GM23338 (cell line): ENCODE measurements around the gene ASIC3. TPM values are rescaled to one million over a fixed set of nuclear protein-coding genes. Genes with fewer than 3 reads are reported as not detected.

Experiments used
- ATAC-seq: fragments of 200-7000 bp; cut with Tn5 transposase; 3 replicates; pipeline ENCODE4 v1.9.1; 2020
- DNase-seq: peaks from one replicate; pipeline ENCODE4 v3.0.0-alpha.2; 2015; ENCODE audit warnings: low spot score
- H2AFZ ChIP-seq: fragments of 200-600 bp; sonication (generic); 2 replicates; pipeline ENCODE4 v1.8.0; 2016; ENCODE audit warnings: antibody characterized with exemption, mild to moderate bottlenecking, moderate library complexity
- H3F3A ChIP-seq: fragments of 200-600 bp; sonication (generic); replicated peaks from 2 replicates; pipeline ENCODE4 v1.8.0; 2017; ENCODE audit warnings: antibody characterized with exemption, mixed run types, low read depth
- H3K27ac ChIP-seq: fragments of 200-600 bp; sonication (generic); 2 replicates; pipeline ENCODE4 v1.6.1; 2016; ENCODE audit warnings: low read depth
- H3K27me3 ChIP-seq: fragments of 200-600 bp; sonication (generic); 2 replicates; pipeline ENCODE4 v1.8.0; 2016; ENCODE audit warnings: mild to moderate bottlenecking, mixed run types, moderate library complexity; ENCODE audit not compliant: insufficient read depth
- H3K36me3 ChIP-seq: fragments of 200-600 bp; sonication (generic); 2 replicates; pipeline ENCODE4 v1.8.0; 2016; ENCODE audit warnings: mild to moderate bottlenecking; ENCODE audit not compliant: insufficient read depth
- H3K4me1 ChIP-seq: fragments of 200-600 bp; sonication (generic); 2 replicates; pipeline ENCODE4 v1.8.0; 2016; ENCODE audit warnings: mild to moderate bottlenecking, moderate library complexity; ENCODE audit not compliant: insufficient read depth
- H3K4me2 ChIP-seq: fragments of 200-600 bp; sonication (generic); 2 replicates; pipeline ENCODE4 v1.7.1; 2017; ENCODE audit warnings: mixed run types
- H3K4me3 ChIP-seq: fragments of 200-600 bp; sonication (generic); 2 replicates; pipeline ENCODE4 v1.6.1; 2016; ENCODE audit warnings: mixed run types
- H3K79me2 ChIP-seq: fragments of 200-600 bp; sonication (generic); replicated peaks from 2 replicates; pipeline ENCODE4 v1.8.0; 2017; ENCODE audit warnings: mild to moderate bottlenecking; ENCODE audit not compliant: insufficient read depth
- H3K9me2 ChIP-seq: fragments of 200-600 bp; sonication (generic); 2 replicates; pipeline ENCODE4 v1.8.0; 2017; ENCODE audit not compliant: insufficient read depth
- H4K20me1 ChIP-seq: fragments of 200-600 bp; sonication (generic); replicated peaks from 2 replicates; pipeline ENCODE4 v1.8.0; 2017; ENCODE audit warnings: mild to moderate bottlenecking; ENCODE audit not compliant: insufficient read depth
- H3K27ac Mint-ChIP-seq: 2 replicates; pipeline ENCODE4 v1.8.0; 2020; ENCODE audit warnings: inconsistent platforms, mild to moderate bottlenecking, moderate library complexity, mixed read lengths
- H3K27me3 Mint-ChIP-seq: 3 replicates; pipeline ENCODE4 v1.8.0; 2022; ENCODE audit warnings: low read depth, mild to moderate bottlenecking, moderate library complexity, mixed read lengths, inconsistent platforms; ENCODE audit not compliant: insufficient read depth, poor library complexity
- H3K36me3 Mint-ChIP-seq: 3 replicates; pipeline ENCODE4 v1.8.0; 2021; ENCODE audit warnings: low read depth, mild to moderate bottlenecking, inconsistent platforms, moderate library complexity, mixed read lengths
- H3K4me1 Mint-ChIP-seq: 3 replicates; pipeline ENCODE4 v1.8.0; 2020; ENCODE audit warnings: mild to moderate bottlenecking, inconsistent platforms, mixed read lengths
- H3K4me3 Mint-ChIP-seq: 3 replicates; pipeline ENCODE4 v1.8.0; 2021; ENCODE audit warnings: moderate library complexity, mild to moderate bottlenecking, inconsistent platforms, mixed read lengths
- H3K9me3 Mint-ChIP-seq: 3 replicates; pipeline ENCODE4 v1.8.0; 2020; ENCODE audit warnings: moderate library complexity, mild to moderate bottlenecking, inconsistent platforms, mixed read lengths
- CREB1 ChIP-seq: fragments of 250-450 bp; sonication (Bioruptor Pico); IDR thresholded peaks from 2 replicates; pipeline ENCODE4 v1.5.0; 2020; ENCODE audit warnings: low read depth, mild to moderate bottlenecking, moderate library complexity
- CTCF ChIP-seq, 2 experiments: fragments of 200-600 bp in 1 of 2; sonication (generic) in 1 of 2; conservative IDR thresholded peaks; 2 replicates each; pipeline versions ENCODE4 v1.5.1 to v1.6.1; 2016 to 2017; ENCODE audit warnings: antibody characterized with exemption in 2 of 2, low read depth in 2 of 2, mild to moderate bottlenecking in 2 of 2, moderate library complexity in 1 of 2
- EZH2 ChIP-seq: fragments of 200-600 bp; sonication (generic); IDR thresholded peaks from one replicate; pipeline ENCODE4 v1.8.0; 2017; ENCODE audit warnings: antibody characterized with exemption, mild to moderate bottlenecking, low read depth; ENCODE audit not compliant: unreplicated experiment
- JUNB ChIP-seq: IDR thresholded peaks from one replicate; pipeline ENCODE4 v1.6.1; 2016; ENCODE audit warnings: antibody characterized with exemption; ENCODE audit not compliant: unreplicated experiment
- NANOG ChIP-seq: IDR thresholded peaks from 2 replicates; pipeline ENCODE4 v1.6.1; 2016; ENCODE audit warnings: antibody characterized with exemption, borderline replicate concordance
- POLR2AphosphoS5 ChIP-seq: IDR thresholded peaks from 2 replicates; pipeline ENCODE4 v1.6.1; 2016; ENCODE audit warnings: antibody characterized with exemption, low read depth
- STAT1 ChIP-seq: IDR thresholded peaks from one replicate; pipeline ENCODE4 v1.6.1; 2016; ENCODE audit warnings: antibody characterized with exemption; ENCODE audit not compliant: unreplicated experiment
- ZNF114 ChIP-seq: fragments of 250-450 bp; sonication (Bioruptor Pico); IDR thresholded peaks from 2 replicates; pipeline ENCODE4 v1.5.0; 2020; ENCODE audit warnings: mild to moderate bottlenecking, moderate library complexity
- polyA plus RNA-seq: library from polyadenylated mRNA; unstranded; fragments of >200 nt; fragmentation: Nextera tagmentation; extraction: Ambion mirVana; gene quantifications from 2 replicates; pipeline ENCODE4 v1.2.1, GENCODE V29; 2016
- total RNA-seq: library from RNA; depleted of rRNA; stranded (reverse); fragments of >200 nt; shearing (Covaris generic); gene quantifications from 2 replicates; pipeline ENCODE4 v1.2.3, GENCODE V29; 2014
- TF ChIP-seq, protein P1 (sequence below): IDR thresholded peaks from 2 replicates; pipeline ENCODE4 v1.6.1; 2016; ENCODE audit warnings: antibody characterized with exemption
- TF ChIP-seq, protein P2 (sequence below): IDR thresholded peaks from one replicate; pipeline ENCODE4 v1.6.1; 2018; ENCODE audit warnings: antibody characterized with exemption; ENCODE audit not compliant: unreplicated experiment
- TF ChIP-seq, protein P3 (sequence below): fragments of 250-450 bp; sonication (Bioruptor Pico); IDR thresholded peaks from 2 replicates; pipeline ENCODE4 v1.5.0; 2020; ENCODE audit warnings: mild to moderate bottlenecking, moderate library complexity

The ASIC3 gene
- total and polyA plus RNA-seq, 2 experiments from 2014 or later: 0.87 to 0.90 TPM

GRCh38 chr7:151081170-151082101 lies 33.1 kb downstream of the ASIC3 start:
- Mint-ChIP-seq H3K4me1 (peaks cover 37% of the 10 kb centered on the region), H3K9me3 (peaks cover 2% of the 10 kb centered on the region; the same call in 1 of the 3 replicates), H3K36me3 (peaks cover 5% of the 10 kb centered on the region; the same call in 2 of the 3 replicates), H3K27me3 (peaks cover 27% of the 10 kb centered on the region), H3K4me3 (peak overlapping the region; percentile 89), H3K27ac (no peak overlapping the region)
- peaks cover 33% of the 10 kb centered on the region for H3K4me1 ChIP-seq
- ATAC-seq (peak; percentile 10), DNase-seq (no peak)
- TF ChIP-seq NANOG: no peak
- no peak for TF ChIP-seq JUNB
- TF ChIP-seq ZNF114 (CRISPR knock-in tag): no peak
- no peak for TF ChIP-seq STAT1
- TF ChIP-seq, protein P1, sequence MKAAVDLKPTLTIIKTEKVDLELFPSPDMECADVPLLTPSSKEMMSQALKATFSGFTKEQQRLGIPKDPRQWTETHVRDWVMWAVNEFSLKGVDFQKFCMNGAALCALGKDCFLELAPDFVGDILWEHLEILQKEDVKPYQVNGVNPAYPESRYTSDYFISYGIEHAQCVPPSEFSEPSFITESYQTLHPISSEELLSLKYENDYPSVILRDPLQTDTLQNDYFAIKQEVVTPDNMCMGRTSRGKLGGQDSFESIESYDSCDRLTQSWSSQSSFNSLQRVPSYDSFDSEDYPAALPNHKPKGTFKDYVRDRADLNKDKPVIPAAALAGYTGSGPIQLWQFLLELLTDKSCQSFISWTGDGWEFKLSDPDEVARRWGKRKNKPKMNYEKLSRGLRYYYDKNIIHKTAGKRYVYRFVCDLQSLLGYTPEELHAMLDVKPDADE: no peak
- no peak for TF ChIP-seq EZH2
- TF ChIP-seq, protein P2, sequence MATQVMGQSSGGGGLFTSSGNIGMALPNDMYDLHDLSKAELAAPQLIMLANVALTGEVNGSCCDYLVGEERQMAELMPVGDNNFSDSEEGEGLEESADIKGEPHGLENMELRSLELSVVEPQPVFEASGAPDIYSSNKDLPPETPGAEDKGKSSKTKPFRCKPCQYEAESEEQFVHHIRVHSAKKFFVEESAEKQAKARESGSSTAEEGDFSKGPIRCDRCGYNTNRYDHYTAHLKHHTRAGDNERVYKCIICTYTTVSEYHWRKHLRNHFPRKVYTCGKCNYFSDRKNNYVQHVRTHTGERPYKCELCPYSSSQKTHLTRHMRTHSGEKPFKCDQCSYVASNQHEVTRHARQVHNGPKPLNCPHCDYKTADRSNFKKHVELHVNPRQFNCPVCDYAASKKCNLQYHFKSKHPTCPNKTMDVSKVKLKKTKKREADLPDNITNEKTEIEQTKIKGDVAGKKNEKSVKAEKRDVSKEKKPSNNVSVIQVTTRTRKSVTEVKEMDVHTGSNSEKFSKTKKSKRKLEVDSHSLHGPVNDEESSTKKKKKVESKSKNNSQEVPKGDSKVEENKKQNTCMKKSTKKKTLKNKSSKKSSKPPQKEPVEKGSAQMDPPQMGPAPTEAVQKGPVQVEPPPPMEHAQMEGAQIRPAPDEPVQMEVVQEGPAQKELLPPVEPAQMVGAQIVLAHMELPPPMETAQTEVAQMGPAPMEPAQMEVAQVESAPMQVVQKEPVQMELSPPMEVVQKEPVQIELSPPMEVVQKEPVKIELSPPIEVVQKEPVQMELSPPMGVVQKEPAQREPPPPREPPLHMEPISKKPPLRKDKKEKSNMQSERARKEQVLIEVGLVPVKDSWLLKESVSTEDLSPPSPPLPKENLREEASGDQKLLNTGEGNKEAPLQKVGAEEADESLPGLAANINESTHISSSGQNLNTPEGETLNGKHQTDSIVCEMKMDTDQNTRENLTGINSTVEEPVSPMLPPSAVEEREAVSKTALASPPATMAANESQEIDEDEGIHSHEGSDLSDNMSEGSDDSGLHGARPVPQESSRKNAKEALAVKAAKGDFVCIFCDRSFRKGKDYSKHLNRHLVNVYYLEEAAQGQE: no peak
- TF ChIP-seq CREB1: no peak
- no peak; the same call in 1 of the 2 replicates for TF ChIP-seq POLR2AphosphoS5
- TF ChIP-seq, protein P3, sequence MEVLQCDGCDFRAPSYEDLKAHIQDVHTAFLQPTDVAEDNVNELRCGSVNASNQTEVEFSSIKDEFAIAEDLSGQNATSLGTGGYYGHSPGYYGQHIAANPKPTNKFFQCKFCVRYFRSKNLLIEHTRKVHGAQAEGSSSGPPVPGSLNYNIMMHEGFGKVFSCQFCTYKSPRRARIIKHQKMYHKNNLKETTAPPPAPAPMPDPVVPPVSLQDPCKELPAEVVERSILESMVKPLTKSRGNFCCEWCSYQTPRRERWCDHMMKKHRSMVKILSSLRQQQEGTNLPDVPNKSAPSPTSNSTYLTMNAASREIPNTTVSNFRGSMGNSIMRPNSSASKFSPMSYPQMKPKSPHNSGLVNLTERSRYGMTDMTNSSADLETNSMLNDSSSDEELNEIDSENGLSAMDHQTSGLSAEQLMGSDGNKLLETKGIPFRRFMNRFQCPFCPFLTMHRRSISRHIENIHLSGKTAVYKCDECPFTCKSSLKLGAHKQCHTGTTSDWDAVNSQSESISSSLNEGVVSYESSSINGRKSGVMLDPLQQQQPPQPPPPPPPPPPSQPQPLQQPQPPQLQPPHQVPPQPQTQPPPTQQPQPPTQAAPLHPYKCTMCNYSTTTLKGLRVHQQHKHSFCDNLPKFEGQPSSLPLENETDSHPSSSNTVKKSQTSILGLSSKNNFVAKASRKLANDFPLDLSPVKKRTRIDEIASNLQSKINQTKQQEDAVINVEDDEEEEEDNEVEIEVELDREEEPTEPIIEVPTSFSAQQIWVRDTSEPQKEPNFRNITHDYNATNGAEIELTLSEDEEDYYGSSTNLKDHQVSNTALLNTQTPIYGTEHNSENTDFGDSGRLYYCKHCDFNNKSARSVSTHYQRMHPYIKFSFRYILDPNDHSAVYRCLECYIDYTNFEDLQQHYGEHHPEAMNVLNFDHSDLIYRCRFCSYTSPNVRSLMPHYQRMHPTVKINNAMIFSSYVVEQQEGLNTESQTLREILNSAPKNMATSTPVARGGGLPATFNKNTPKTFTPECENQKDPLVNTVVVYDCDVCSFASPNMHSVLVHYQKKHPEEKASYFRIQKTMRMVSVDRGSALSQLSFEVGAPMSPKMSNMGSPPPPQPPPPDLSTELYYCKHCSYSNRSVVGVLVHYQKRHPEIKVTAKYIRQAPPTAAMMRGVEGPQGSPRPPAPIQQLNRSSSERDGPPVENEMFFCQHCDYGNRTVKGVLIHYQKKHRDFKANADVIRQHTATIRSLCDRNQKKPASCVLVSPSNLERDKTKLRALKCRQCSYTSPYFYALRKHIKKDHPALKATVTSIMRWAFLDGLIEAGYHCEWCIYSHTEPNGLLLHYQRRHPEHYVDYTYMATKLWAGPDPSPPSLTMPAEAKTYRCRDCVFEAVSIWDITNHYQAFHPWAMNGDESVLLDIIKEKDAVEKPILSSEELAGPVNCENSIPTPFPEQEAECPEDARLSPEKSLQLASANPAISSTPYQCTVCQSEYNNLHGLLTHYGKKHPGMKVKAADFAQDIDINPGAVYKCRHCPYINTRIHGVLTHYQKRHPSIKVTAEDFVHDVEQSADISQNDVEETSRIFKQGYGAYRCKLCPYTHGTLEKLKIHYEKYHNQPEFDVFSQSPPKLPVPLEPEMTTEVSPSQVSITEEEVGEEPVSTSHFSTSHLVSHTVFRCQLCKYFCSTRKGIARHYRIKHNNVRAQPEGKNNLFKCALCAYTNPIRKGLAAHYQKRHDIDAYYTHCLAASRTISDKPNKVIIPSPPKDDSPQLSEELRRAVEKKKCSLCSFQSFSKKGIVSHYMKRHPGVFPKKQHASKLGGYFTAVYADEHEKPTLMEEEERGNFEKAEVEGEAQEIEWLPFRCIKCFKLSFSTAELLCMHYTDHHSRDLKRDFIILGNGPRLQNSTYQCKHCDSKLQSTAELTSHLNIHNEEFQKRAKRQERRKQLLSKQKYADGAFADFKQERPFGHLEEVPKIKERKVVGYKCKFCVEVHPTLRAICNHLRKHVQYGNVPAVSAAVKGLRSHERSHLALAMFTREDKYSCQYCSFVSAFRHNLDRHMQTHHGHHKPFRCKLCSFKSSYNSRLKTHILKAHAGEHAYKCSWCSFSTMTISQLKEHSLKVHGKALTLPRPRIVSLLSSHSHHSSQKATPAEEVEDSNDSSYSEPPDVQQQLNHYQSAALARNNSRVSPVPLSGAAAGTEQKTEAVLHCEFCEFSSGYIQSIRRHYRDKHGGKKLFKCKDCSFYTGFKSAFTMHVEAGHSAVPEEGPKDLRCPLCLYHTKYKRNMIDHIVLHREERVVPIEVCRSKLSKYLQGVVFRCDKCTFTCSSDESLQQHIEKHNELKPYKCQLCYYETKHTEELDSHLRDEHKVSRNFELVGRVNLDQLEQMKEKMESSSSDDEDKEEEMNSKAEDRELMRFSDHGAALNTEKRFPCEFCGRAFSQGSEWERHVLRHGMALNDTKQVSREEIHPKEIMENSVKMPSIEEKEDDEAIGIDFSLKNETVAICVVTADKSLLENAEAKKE (CRISPR knock-in tag): no peak
- TF ChIP-seq CTCF (conservative IDR thresholded peaks at IDR 0.05; ENCODE audit: low read depth in 2 of 2): no peak
- no peaks in the 10 kb centered on the region for H3K9me2 ChIP-seq
- peaks cover 18% of the 10 kb centered on the region for H3K27me3 ChIP-seq
- H3K27ac ChIP-seq: no peak overlapping the region
- H3K4me3 ChIP-seq: peak overlapping the region; percentile 91
- no peaks in the 10 kb centered on the region for H3K36me3 ChIP-seq
- H3K79me2 ChIP-seq: peaks cover 6% of the 10 kb centered on the region; the same call in 1 of the 2 replicates
- H4K20me1 ChIP-seq: peaks cover 9% of the 10 kb centered on the region
- peak overlapping the region; percentile 98 for H3K4me2 ChIP-seq
- peaks cover 20% of the 10 kb centered on the region for H3F3A ChIP-seq
- H2AFZ ChIP-seq: no peak overlapping the region
